HG03025 (cell line): ENCODE data around the gene LIPK.
"Not testable (repeated sequence)": the region's sequence is repeated elsewhere in the genome, so short reads cannot be mapped to it uniquely, and the experiment has no call there.

Experiments used
- ATAC-seq: cut with Tn5 transposase; IDR thresholded peaks from one replicate; pipeline ENCODE4 v1.9.1; 2021; ENCODE audit warnings: mild to moderate bottlenecking, moderate library complexity; ENCODE audit not compliant: unreplicated experiment, low FRiP score

LIPK gene

DNA sequence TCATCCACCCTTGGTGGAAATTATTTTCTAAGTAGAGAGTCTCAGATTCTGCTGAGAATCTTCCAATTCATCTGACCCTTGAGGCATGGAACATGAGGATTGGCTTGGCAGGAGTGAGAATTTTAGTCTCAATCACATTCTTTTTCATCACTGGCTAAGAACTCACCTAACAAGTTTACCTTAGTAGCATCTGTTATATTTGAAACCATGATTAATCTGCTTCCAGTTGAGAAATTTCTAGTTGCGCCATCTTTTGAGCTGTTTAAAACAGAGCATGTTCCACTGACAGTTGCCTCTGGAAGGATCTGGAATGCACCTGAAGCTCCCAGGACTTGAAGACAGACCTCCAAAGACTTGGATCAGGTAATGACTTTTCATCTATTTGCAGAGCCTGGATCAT is at the start of gene LIPK:
LIPK (plus strand) TSS at position 292 of the 400 bp plus-strand sequence. CDS start 18,295 bp downstream, outside the sequence.
- no peak for ATAC-seq

- no peak for ATAC-seq
Measured at GRCh38 chr10:88657901-88658300, 48.1 kb upstream of the LIPK start.

DNA sequence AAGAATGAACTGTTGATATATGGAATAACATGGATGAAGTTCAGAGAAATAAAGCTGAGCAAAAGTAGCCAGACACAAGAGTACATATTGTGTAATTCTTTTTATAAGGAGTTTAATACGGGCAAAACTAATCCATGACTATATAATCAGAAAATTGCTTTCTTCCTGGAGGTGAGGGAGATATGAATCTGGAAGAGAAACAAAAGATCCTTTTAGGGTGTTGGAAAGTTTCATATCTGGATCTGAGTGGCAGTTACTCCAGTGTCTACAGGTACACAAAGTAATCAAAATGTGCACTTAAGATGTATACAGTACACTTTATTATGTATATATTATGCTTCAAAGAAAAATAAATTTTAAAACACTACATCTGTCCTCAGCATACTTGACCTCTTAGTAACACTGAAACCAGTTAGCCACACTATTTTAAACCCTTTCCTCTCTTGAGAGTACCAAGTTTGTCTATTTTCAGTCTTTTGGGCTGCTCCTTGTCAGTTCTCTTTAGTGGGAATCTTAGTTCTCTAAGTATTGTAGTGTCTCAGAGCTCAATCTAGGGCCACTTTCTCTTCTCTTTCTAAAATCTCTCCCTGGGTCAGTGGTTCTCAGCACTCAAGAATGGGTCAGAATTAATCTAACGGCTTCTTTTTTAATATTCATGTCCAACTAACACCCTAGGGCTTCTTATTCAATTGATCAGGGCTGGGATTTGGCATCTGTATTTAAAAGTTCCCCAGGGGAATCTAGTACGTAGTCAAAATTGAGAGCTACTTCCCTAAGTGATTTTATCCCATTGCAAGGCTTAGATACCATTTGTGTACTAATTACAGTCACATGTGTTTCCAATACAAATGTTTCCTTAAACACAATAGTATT is 46.1 kb upstream of the LIPK start:
- no peak for ATAC-seq

DNA sequence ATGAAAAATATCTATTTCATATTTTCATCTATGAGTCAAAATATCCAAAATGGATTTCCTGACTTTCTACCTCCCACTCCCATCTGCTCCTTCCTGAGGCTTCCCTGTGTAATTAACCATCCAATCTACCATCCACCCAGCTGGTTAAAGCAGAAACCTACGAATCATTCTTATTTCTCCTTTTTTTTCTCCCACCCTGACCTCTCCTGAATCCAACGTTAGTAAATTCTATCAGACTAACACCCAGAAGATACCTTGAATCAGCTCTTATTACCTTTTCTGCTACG is 45.5 kb upstream of the LIPK start:
- no peak for ATAC-seq

- ATAC-seq = no peak
Measured at GRCh38 chr10:88661018-88661417, 45.0 kb upstream of the LIPK start.

GRCh38 chr10:88661577-88661976 is 44.5 kb upstream of the LIPK start:
- ATAC-seq = no peak

- ATAC-seq = not testable (repeated sequence)
Measured at GRCh38 chr10:88663153-88663552, 42.9 kb upstream of the LIPK start.

DNA sequence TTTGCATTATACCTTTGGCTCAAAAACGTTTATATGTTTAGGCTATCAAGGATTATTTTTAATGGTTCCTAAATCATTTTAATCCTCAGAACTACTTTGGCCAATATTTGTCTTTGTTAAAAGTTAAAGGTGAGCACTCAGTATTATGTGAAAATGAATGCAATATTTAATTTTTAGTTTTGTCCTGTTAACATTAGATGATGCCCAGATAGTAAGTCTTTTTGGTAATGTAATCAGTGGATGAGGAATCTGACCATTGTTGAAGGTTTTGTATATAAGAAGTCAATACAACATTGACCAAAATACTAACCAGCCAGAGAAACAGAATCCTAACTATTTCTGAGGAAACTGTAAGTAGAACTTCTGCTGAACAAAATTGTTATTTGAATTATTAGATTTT is 41.9 kb upstream of the LIPK start, which contains the start of gene LIPF:
LIPF (plus strand) TSS at position 301 of the 400 bp plus-strand sequence. CDS start 2,856 bp downstream, outside the sequence.
- no peak for ATAC-seq

DNA sequence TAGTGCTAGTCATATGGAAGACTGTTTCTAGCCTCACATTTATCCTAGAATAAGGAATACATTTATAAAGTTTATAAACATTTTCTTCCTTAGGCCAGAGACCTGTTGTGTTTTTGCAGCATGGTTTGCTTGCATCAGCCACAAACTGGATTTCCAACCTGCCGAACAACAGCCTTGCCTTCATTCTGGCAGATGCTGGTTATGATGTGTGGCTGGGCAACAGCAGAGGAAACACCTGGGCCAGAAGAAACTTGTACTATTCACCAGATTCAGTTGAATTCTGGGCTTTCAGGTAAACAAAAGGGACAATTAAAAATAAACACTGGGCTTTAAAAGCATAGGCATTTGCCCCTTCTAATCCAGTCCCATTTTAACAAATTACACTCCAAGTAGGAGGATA is 37.6 kb upstream of the LIPK start:
- no peak for ATAC-seq

- no peak for ATAC-seq
Measured at GRCh38 chr10:88670497-88670896, 35.6 kb upstream of the LIPK start.

DNA sequence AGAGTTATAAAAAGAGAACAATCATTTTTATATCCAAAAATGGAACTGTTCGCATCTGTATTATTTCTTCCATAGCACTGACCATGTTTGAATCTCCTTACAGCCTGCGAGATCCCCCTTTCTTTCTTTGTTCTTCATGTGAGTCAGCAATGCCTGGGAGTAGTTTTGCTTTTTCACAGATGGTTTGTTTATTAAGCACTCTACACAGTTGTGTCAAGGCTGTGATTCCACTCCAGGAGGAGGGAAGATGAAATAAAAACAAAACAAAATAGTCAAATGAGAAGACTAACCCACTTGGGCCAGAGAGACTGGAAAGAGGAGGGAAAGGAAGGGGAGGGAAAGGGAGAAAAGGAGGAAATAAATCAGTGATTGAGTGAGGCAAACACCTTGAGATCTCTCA is 34.0 kb upstream of the LIPK start:
- ATAC-seq = no peak

GRCh38 chr10:88676283-88677060 is 29.6 kb upstream of the LIPK start:
- no peak for ATAC-seq

DNA sequence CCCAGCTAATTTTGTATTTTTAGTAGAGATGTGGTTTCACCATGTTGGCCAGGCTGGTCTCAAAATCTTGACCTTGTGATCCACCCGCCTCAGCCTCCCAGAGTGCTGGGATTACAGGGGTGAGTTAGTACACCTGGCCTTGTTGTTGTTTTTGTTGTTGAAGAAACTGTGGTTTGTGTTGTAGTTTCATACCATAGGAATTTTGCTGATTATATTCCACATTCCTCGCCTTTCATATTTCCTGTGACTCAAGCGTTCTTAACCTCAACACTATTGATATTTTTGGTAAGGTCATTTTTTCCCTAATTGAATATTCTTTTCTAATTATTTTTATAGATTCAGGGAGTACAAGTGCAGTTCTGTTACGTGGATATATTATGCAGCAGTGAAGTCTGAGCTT is 25.1 kb upstream of the LIPK start:
- no peak for ATAC-seq

DNA sequence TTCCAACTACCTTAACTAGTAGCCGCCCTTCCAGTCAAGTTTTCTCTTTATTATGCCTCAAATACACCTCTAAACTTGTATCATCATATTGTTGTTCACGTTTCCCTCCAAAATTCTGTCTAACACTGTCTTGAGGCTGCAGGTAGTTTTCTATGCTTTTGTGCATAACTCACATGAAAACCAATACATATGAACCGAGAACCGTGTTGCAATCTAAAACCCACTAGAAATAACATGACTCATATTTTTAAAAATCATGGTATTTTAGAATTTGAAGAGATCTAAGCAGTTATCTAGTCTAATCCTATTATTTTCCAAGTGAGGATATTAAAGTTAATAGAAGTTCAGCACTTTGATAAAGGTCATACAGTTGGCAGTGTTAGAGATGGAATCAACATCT is 23.6 kb upstream of the LIPK start:
- no peak for ATAC-seq

GRCh38 chr10:88687853-88688467 is 18.1 kb upstream of the LIPK start:
- no peak for ATAC-seq

DNA sequence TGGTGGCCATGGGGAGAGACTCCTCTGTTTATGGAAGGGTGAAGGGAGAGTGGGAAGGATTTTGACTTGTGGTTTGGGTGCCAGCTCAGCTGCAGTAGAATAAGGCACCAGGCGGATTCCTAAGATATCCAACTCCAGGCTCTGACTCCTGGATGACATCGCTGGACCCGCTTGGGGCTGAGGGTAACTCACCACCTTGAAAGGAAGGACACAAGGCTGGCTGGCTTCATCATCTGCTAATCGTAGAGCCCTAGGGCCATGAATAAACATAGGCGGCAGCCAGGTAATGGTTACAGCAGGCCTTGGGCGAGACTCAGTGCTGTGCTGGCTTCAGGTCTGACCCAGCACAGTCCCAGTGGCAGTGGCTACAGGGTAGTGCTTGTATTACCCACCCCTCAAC is 16.7 kb upstream of the LIPK start:
- ATAC-seq = no peak

- ATAC-seq = no peak
Measured at GRCh38 chr10:88693392-88694020, 12.5 kb upstream of the LIPK start.

DNA sequence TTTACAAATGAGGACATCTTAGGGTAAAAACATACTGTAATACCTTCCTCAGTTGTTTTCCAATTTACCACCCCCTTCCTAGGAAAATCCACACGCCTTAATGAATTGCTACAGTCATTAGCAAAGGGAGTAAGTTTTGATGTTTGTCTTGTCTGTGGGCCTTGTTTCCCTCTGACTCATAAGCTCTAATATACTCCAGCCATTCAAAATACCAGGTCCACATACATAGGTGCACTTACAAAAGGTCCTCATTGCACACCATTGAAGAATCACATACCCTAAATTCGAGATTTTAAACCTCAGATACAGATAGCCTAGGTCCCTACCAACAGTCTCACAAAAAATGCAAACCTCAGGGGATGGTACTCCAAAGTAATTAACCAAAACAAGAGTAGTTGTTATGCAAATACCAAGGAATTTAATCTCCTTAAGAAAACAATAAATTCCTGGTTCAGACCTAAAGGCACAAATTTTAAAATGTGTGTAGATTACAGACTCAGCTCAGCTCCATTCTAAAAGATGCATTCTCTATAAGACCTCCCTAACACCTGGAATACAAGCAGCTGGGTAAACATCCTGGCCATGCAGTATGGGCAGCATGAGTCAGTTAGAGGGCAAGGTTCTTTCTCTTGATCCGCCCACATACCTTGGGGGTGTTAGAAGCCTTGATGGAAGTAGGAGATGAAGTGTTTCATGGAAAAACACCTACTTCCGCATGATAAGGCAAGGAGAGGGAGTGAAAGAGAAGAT is 3.0 kb upstream of the LIPK start:
- no peak for ATAC-seq

- no peak for ATAC-seq
Measured at GRCh38 chr10:88707429-88708155, 1.5 kb downstream of the LIPK start.

DNA sequence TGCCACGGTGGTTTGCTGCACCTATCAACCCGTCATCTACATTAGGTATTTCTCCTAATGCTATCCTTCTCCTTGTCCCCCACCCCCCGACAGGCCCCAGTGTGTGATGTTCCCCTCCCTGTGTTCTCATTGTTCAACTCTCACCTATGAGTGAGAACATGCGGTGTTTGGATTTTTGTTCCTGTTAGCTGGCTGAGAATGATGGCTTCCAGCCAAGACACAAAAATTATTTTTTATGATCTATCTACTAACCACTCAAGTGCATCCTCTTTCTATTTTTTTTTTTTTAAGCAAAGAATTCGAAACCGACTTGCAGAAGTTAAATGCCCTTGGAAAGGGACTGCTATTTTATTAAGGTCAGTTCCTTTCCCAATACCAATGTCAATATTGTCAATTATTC is 3.3 kb downstream of the LIPK start:
- ATAC-seq = not testable (repeated sequence)
